Neural crest cell (in vitro differentiated cells): ENCODE data around the gene ELFN2. TPM values are rescaled to one million over a fixed set of nuclear protein-coding genes. Genes with fewer than 3 reads are reported as not detected.

Experiments
- DNase-seq: peaks from one replicate; pipeline ENCODE4 v3.0.0; 2021; ENCODE audit warnings: low read depth, mixed read lengths, low spot score
- H3K27ac Mint-ChIP-seq: one replicate; pipeline ENCODE4 v1.8.0; 2021; ENCODE audit warnings: mild to moderate bottlenecking, mixed read lengths; ENCODE audit not compliant: unreplicated experiment
- H3K27me3 Mint-ChIP-seq: 2 replicates; pipeline ENCODE4 v1.8.0; 2021; ENCODE audit warnings: low read depth, mild to moderate bottlenecking, mixed read lengths
- H3K36me3 Mint-ChIP-seq: 2 replicates; pipeline ENCODE4 v1.8.0; 2021; ENCODE audit warnings: low read depth, mild to moderate bottlenecking, mixed read lengths
- H3K4me1 Mint-ChIP-seq: 2 replicates; pipeline ENCODE4 v1.8.0; 2021; ENCODE audit warnings: mixed read lengths
- H3K4me3 Mint-ChIP-seq: one replicate; pipeline ENCODE4 v1.8.0; 2021; ENCODE audit warnings: mild to moderate bottlenecking, mixed read lengths
- H3K9me3 Mint-ChIP-seq: 2 replicates; pipeline ENCODE4 v1.8.0; 2021; ENCODE audit warnings: mixed read lengths
- total RNA-seq: library from RNA; stranded (reverse); gene quantifications from 2 replicates; pipeline ENCODE4 v1.2.1, GENCODE V29; 2021
- TF ChIP-seq, protein P1 (sequence below): fragments of 200-600 bp; sonication (generic); conservative IDR thresholded peaks from 2 replicates; pipeline ENCODE4 v1.5.0; 2021; ENCODE audit warnings: antibody characterized with exemption, mild to moderate bottlenecking

ELFN2 gene
- total RNA-seq, 1 donor from 2014 or later: 0.09 TPM

DNA sequence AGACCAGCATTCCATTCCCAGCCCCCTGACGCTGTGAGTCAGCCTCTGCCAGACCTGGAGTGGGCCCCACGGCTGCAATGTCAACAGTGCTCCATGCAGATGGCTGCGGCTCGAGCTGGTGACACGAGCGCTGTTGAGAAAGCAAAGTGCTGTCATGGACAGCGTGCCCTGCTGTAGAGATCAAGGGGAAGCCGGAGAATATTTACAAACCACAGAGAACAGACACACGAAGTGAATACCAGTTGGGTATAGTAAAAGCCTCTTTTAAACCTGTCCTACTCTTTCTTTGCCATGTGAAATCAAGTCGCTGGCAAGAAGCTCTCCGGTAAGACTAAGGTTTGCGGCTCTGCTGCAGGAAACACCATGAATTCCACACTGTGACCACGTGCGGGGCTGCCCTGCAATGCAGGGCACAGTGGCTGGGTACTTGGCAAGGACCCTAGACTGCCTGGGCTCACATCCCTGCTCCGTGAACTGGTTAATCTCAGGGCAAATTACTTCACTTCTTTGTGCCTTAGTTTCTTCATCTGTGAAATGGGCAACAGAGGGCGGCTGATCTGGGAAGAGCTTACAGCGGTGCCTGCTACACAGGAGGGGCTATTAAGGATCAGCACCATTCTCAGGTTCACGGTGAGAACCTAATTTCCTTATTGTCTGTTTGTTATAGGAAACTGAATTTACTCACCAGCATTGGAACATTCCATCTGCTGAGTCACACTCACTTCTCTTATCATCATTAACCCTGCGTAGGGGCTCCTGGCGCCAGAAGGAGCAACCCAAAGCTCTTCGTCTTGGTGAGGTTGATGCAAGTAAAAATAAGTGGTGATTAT, 27.8 kb upstream of the ELFN2 start:
- Mint-ChIP-seq H3K27me3 (peaks cover 57% of the 10 kb centered on the region), H3K9me3 (no peaks in the 10 kb centered on the region), H3K4me1 (no peaks in the 10 kb centered on the region), H3K27ac (no peak overlapping the region), H3K36me3 (no peaks in the 10 kb centered on the region), H3K4me3 (no peak overlapping the region)
- no peak for DNase-seq
- TF ChIP-seq, protein P1, sequence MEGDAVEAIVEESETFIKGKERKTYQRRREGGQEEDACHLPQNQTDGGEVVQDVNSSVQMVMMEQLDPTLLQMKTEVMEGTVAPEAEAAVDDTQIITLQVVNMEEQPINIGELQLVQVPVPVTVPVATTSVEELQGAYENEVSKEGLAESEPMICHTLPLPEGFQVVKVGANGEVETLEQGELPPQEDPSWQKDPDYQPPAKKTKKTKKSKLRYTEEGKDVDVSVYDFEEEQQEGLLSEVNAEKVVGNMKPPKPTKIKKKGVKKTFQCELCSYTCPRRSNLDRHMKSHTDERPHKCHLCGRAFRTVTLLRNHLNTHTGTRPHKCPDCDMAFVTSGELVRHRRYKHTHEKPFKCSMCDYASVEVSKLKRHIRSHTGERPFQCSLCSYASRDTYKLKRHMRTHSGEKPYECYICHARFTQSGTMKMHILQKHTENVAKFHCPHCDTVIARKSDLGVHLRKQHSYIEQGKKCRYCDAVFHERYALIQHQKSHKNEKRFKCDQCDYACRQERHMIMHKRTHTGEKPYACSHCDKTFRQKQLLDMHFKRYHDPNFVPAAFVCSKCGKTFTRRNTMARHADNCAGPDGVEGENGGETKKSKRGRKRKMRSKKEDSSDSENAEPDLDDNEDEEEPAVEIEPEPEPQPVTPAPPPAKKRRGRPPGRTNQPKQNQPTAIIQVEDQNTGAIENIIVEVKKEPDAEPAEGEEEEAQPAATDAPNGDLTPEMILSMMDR: no peak

- Mint-ChIP-seq H3K36me3 (no peaks in the 10 kb centered on the region), H3K27me3 (peaks cover 46% of the 10 kb centered on the region), H3K4me1 (no peaks in the 10 kb centered on the region), H3K4me3 (no peak overlapping the region), H3K27ac (no peak overlapping the region), H3K9me3 (no peaks in the 10 kb centered on the region)
- TF ChIP-seq, protein P1: no peak
- no peak for DNase-seq
These were observed 26.4 kb upstream of the ELFN2 start for GRCh38 chr22:37453696-37454095.

DNA sequence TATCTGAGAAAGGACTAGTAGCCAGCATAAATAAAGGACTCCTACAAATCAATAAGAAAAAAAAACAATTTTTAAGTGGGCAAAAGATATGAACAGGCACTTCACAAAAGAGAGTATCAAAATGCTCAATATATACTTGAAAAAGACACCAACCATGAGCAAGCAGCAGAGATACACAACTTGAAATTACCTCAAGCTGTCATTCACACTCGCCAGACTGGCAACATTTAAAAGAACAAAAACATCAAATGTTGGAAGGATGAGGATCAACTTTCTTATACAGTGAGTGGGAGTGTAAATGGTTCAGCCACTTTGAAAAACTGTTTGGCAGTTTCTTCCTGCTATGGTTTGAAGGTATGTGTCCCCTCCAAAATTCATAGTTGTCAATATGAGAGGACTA, 23.9 kb upstream of the ELFN2 start:
- DNase-seq: no peak
- Mint-ChIP-seq H3K27ac (no peak overlapping the region), H3K27me3 (peaks cover 33% of the 10 kb centered on the region), H3K36me3 (no peaks in the 10 kb centered on the region), H3K9me3 (no peaks in the 10 kb centered on the region), H3K4me3 (no peak overlapping the region), H3K4me1 (no peaks in the 10 kb centered on the region)
- TF ChIP-seq, protein P1: no peak

DNA sequence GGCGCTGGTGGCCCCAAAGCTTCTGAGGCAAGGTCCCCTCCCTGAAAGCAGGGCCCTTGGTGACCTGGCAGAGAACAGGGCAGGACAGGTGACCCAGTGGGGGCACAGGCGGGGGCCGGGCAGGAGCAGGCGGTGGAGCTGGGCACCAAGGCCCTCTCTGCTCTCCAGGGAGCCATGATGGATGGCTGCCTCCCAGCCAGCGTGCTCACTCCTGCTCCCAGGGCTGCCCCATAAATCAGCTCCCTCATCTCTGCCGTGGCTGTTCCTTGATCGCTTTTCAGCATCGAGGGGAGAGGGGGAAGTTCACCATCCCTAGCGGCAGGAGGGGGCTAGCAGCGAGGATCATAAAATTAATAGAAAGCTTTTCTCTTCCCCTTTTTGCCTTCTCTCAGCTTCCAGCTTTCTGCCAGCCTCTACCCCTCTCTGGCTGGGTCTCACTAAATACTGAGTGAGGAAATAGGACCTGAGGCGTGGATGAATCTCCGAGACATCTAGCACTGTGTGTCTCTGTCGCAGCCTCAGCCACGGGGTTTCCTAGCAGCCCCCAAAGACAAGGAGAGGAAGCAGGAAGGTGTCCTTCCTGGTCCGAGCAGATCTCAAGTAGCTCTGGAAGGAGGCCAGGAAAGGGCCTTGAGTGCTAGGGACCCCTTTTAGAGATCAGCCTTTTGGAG, 22.2 kb upstream of the ELFN2 start:
- H3K27me3 Mint-ChIP-seq: peaks cover 21% of the 10 kb centered on the region

DNA sequence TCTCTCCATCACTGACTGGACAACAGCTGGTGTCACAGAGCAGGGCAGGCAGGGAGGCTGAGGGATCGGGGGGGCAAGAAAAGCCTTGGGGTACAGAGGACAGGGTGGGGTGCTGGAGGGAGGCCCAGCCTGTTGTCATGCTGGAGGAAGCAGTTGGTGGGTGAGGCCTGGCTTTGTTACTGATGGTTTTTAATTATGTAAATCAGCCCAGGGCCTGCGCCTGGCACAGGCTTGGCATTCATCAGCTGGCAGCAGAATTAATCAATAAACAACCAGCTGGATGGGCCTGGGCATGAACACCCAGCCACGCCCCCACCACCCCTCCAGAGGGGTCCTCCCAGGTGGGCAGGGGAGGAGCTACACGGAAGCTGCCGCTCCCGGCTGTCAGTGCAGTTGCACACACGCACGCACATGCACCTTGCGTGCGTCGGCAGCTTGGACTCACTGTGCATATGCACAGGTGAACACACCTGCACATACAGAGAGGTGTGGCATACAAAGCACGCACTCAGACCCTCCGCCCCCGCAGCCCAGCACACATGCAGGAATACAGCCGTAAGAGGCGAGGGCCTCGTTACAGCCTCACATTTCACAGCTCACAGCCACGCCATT, 21.3 kb upstream of the ELFN2 start:
- Mint-ChIP-seq H3K36me3 (no peaks in the 10 kb centered on the region), H3K4me3 (no peak overlapping the region), H3K27me3 (peaks cover 21% of the 10 kb centered on the region), H3K4me1 (no peaks in the 10 kb centered on the region), H3K27ac (peak overlapping the region; percentile 35), H3K9me3 (no peaks in the 10 kb centered on the region)
- no peak for DNase-seq
- TF ChIP-seq, protein P1: no peak

More for the DNA sequence above, 22.2 kb upstream of the ELFN2 start:
- H3K4me3 Mint-ChIP-seq: no peak overlapping the region
- TF ChIP-seq, protein P1: no peak
- no peaks in the 10 kb centered on the region for H3K4me1 Mint-ChIP-seq
- no peak for DNase-seq
- H3K36me3 Mint-ChIP-seq: no peaks in the 10 kb centered on the region
- no peak overlapping the region for H3K27ac Mint-ChIP-seq
- H3K9me3 Mint-ChIP-seq: no peaks in the 10 kb centered on the region
